SHP77 (cell line): ENCODE results near the gene NCOA3.
"Not testable (repeated sequence)": the region's sequence is repeated elsewhere in the genome, so short reads cannot be mapped to it uniquely, and the experiment has no call there.

Experiments used
- DNase-seq, 2 experiments: peaks; one replicate each; lab custom pipeline; 2025; lab: John Stamatoyannopoulos, UW

The NCOA3 gene

DNA sequence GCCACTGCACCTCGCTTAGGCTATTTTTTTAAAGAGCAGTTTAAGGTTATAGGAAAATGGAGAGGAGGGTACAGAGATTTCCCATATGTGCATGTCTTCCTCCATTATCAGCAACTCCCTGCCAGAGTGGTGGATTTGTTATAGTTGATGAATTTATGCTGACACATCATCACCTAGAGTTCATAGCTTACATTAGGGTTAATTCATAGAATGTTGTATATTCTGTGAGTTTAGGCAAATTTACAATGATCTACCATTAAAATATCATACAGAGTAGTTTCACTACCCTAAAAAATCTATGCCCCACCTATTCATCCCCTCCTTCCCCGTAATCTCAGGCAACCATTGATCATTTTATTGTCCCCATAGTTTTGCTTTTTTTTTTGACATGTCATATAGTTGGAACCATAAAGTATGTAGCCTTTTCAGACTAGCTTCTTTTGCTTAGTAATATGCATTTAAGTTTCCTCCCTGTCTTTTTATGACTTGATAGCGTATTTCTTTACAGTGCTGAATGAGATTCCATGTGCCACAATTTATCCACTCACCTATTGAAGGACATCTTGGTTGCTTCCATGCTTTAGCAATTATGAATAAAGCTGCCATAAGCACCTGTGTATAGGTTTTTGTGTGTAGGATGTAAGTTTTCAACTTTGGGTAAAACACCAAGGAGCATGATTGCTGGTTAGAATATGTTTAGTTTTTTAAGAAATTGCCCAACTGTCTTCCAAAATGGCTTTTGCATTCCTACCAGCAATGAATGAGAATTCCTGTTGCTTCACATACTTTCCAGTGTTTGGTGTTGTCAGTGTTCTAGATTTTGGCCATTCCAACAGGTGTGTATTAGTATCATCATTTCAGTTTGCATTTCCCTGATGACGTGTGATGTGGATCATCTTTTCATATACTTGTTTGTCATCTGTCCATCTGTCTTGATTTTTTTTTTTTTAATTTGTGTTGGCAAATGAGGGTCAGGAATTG lies 60.2 kb downstream of the NCOA3 start:
- no peak for DNase-seq

DNA sequence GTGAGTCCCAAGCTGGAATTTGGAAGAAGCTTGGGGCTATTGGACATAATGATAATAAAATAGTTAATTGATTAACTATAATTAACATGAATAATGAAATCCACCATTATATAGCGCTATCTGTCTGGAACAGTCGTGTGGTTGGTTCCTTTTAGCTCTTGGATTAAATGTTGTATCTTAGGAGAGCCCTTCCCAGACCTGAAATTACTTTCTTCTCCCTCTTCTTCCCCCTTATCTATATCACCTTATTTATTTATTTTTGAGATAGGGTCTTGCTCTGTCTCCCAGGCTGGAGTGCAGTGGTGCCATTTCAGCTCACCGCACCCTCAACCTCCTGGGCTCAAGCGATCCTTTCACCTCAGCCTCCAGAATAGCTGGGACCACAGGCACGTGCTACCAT lies 64.6 kb downstream of the NCOA3 start:
- no peak for DNase-seq

DNA sequence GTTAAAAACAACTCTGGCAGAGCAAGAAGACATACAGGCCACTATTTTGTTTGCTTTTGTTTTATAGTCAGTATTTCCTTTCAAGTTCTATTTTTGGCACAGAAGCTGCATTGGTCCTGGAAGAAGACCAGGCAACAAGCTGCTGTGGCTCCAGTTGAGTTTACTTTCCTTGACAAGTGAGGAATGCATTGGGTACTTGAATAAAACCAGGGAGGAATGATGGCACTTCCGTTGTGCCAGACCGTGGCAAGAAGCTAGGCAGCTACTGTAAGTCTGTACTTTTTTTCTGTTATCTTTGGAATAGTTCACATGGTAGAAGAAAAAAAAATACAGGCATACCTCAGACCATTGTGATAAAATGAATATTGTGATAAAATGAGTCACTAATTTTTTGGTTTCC lies 66.3 kb downstream of the NCOA3 start:
- DNase-seq, result peak; percentile 44 to 49

DNA sequence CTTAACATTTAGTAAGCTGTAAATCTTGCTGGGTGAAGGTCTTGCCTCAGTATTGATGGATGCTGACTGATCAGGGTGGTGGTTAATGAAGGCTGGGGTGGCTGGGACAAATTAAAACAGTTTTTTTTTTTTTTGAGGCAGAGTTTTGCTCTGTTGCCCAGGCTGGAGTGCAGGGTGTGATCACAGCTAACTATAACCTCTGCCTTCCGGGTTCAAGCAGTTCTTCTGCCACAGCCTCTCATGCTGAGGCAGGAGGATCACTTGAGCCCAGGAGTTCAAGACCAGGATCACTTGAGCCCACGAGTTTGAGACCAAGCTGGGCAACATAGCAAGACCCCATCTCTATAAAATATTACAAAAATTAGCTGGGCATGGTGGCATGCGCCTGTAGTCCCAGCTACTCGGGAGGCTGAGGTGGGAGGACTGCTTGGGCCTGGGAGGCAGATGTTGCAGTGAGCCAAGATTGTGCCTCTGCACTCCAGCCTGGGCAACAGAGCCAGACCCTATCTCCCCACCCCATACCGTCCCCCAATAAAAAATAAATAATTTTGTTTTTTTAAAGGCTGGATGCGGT lies 67.2 kb downstream of the NCOA3 start:
- DNase-seq, result no peak

DNA sequence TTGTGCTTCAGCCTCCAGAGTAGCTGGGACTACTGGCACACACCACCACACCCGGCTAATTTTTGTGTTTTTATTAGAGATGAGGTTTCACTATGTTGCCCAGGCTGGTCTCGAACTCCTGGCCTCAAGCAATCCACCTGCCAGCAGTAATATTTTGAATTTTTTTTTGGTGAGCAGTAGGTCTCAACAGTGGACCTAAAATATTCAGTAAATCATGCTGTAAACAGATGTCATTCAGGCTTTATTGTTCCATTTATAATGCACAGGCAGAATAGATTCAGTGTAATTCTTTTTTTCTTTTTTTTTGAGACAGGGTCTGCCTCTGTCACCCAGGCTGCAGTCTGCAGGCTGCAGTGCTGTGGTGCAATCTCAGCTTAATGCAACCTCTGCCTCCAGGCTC lies 69.7 kb downstream of the NCOA3 start:
- DNase-seq, result no peak

DNA sequence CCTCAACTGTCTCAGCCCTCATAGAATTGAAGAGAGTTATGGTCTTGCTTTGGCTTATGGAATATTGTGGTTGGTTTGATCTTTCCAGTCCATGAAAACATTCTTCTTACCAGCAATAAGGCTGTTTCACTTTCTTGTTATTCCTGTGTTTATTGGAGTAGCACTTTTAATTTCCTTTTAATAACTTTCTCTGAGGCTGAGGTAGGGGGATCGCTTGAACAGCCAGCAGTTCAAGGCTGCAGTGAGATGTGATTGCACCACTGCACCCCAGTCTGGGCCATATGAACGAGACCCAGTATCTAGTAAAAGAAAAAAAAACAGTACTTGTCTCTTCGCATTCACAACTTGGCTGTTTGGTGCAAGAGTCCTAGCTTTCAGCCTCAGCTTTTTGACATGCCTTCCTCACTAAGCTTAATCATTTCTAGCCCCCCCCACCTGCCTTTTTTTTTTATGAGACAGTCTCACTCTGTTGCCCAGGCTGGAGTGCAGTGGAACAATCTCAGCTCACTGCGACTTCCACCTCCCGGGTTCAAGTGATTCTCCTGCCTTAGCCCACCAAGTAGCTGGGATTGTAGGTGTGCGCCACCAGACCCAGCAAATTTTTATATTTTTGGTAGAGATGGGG lies 70.5 kb downstream of the NCOA3 start:
- no peak for DNase-seq

DNA sequence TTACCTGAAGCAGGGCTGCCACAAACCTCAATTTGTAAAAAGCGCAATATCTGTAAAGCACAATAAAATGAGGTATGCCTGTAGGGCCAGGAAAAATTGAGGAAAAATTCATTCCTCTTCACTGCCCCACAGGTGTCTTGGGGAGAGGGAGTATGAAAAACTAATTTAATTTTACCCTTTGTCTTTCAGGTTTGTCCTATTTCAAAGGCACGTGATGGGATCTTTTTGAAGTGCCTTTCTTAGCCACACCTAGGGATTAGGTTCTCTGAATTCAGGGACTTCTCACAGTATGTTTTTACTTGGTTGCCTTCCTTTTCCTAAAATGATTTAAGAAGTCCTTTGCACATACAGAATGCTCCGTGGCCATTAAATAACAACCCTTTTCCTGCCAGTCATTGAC lies 71.9 kb downstream of the NCOA3 start:
- DNase-seq, result no peak

DNA sequence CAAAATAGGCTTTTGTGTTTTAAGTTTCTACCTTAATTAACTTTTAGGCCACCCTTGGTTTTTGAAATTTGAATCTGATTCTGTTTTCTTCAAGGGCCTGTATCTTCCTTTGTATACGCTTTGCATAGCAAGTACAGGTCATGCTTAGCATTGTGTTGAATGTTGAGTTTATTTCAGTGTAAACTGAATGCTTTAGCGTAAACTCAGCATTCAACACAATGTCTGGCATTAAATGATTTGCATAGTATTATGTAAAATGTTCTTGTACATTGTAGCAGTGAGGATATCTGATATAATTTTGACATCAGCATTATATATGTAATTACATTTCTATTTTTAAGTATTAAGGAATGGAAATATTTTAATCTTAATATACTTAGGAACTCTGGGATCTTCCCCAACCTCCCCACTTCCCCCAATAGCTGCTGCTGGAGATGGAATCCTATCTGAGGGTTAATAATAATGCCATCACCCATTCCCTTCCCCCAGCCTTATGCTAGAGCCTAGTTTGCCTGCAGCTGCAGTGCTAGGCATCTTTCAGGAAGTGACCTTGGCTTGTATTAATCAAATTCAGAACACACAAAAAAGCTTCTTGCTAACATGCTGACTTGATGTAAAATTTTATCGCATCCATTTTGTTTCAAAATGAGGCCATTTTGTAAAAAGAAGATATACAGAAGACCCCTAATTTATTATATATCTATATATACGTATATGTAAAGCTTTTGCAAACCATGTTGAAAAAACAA lies 73.1 kb downstream of the NCOA3 start:
- peak; percentile 81 to 88 for DNase-seq

DNA sequence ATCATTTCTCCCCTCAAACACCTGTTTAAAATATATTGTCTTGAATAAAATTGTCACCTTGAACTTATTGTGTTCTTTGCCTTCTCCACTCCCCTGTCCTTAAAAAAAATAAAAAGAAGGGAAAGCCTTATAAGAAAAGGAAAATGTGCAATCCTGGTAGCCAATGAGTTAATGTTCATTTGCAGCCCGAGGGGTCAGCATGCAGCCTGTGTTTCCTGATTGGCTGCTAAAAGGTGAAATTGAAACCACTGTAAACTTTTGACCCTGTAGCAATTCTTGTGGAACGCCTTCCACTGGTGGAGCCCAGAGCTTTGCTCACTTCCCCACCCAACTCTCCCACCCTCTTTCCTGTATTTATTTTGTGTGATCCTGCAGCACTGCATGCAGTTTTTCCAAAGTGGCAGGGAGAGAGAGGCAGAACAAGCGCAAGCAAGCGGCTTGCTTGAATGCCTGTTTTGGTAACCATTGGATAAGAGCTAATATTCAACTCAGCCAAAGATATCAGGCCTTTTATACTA lies 74.9 kb downstream of the NCOA3 start:
- peak; percentile 69 to 81 for DNase-seq

DNA sequence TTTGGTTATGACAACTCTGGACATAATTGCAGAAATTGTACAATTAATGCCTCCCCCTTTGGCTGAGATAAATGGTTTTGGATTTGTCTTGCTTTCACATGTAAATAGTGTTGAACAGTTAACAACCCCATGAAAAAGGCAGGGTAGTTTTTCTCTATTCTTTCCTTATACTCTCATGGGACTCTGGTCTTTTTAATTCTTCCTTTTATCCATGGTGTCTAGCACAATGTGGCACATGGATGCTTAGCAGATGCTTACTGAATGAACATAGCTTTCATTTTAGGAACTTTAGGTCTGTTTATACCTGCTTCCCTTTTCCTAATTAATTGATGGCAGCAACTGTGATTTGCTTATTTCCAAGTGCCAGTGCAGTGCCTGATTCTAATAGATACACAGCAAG lies 75.6 kb downstream of the NCOA3 start:
- no peak for DNase-seq

DNA sequence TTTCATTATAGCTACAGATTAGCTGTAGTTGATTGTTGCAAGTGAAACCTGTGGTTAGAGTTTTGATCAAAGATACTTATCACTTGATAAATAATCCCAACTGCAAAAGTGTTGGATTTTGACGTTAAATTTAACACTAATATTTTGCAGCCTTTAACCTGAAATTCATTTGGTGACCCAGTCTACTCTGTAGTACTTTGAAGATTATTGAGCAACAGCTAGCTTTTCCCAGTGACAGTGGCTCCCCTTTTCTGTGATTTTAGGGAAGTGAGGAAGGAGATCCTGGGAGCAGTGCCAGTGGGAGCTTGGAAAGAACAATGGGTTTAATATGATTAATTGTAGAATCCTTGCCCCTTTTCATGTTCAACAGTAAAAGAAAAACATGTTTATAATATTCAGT lies 76.9 kb downstream of the NCOA3 start:
- no peak for DNase-seq

DNA sequence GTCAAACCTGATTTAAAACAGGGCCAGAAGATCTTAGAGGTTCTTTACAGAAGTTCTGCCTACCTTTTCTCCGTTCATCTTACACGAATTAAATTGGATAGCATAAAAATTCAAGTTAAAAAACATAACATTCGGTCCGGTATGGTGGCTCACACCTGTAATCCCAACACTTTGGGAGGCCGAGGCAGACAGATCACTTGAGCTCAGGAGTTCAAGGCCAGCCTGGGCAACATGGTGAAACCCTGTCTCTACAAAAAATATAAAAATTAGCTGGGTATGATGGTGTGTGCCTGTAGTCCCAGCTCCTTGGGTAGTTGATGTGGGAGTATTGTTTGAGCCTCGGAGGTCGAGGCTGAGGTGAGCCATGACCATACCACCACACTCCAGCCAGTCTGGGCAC lies 79.0 kb downstream of the NCOA3 start:
- not testable (repeated sequence) for DNase-seq

DNA sequence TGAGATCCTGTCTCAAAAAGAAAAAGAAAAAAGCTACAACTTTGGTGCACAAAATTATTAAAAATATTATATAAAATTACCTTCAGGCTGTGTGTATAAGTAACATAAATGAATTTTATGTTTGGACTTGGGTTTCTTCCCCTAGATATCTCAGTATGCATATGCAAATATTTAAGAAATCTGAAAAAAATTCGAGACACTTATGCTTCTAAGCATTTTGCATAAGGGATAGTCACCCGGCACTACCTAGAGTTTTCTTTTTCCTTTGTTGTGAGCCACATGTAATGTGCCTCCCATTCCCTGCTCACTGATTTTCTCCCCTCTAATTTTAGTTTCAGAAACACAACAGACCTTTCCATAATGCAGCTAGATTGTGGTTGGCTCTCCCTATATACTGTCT lies 79.4 kb downstream of the NCOA3 start:
- DNase-seq, result no peak

DNA sequence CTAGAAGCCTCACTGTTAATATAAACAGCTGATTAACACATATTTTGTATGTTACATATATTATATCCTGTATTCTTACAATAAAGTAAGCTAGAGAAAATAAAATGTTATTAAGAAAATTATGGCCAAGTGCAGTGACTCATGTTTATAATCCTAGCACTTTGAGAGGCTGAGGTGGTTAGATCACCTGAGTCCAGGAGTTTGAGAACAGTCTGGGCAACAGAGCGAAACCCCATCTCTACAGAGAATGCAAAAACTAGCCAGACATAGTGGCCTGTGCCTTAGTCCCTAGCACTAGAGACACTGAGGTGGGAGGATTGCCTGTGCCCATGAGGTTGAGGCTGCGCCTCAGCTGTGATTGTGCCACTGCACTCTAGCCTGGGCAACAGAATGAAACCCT lies 81.9 kb downstream of the NCOA3 start:
- DNase-seq, result no peak

DNA sequence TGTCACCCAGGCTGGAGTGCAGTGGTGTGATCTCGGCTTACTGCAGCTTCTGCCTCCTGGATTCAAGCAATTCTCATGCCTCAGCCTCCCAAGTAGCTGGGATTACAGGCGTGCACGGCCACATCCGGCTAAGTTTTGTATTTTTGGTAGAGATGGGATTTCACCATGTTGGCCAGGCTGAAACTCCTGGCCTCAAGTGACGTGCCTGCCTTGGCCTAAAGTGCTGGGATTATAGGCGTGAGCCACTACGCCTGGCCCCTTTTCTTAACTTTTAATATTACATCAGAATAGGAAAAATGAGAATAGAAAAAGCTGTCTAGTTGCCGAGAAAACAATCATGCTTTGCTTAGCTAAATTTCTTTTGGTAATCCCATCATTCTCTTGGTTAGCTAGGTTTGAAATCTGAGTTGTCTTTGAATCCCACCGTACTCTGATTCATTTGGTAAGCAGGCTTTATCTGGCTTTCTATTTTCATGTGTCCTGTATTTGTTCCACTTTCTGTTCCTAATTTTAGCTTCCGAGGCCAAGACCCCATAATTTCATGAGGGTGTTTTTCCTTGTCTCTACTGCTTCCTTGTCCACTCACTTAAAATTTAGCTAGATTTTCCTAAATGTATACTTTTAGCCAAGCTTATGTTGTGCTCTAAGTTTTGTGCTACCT lies 83.5 kb downstream of the NCOA3 start:
- no peak for DNase-seq

DNA sequence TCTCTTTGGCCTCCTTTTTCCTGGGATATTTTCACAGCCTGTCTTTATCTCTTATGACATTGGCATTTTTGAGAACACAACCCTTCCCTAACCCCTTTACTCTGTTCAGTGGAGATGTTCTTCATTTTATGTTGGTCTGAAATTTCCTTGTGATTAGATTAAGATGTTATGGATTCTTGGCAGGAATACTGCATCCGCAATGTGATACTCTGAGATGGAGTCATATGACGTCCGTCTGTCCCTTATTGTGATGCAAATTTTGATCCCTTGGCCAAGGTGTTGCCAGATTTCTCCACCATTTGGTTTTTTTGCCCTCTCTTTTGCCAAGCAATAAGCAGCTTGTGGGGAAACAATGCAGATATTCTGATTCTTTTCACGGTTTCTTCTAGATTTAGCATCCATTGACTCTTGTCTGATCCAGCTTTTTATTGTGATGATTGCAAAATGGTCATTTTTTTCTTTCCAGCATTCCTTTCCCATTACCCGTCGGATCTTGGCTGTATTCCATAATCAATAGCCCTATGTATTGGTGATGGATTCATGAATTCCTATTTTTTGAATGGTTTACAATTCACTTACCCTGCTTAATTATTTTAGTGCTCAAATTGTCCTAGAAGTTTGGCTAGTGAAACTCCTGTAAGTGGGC lies 85.1 kb downstream of the NCOA3 start:
- no peak for DNase-seq

DNA sequence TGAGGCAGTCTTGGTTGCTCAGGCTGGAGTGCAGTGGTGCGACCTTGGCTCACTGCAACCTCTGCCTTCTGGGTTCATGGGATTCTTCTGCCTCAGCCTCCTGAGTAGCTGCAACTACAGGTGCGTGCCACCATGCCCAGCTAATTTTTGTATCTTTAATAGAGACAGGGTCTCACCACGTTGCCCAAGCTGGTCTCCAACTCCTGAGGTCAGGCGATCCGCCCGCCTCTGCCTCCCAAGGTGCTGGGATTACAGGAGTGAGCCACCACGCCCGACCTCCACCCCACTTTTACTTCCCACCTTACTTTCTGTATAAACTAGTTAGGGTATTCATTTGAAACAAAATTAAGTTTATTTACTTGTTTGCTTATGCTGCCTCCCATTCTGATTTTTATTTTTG lies 86.5 kb downstream of the NCOA3 start:
- DNase-seq, result no peak

DNA sequence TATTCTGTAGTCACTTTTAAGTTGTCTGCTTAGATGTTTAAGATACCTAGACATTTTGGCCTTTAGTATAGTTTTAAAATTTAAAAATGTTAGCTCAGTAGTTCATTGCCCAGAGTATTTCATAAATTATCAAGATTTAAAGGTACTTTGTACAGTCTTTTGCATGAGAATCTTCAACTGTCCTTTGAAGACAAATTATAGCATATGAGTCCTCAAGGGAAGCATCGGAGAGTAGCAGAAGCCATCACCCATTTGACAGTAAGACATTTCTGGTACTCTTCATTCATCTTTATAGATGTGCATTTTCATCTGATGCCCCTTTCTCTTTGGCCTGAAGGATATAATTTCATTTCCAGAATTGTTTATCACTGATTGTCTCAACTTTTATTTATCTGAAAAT lies 89.5 kb downstream of the NCOA3 start:
- no peak for DNase-seq

DNA sequence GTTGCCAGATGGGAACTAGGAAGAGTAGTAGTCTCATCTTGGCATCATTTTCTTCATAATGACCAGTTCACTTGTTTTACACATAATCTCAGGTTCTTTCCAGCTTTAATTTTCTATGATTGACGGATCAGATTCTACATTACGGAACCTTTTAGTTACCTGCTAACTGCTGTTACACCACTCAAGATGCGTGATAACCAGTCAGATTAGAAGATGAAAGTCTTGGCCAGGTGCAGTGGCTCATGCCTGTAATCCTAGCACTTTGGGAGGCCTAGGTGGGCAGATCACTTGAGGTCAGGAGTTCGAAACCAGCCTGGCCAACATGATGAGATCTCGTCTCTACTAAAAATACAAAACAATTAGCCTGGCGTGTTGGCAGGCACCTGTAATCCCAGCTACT lies 92.5 kb downstream of the NCOA3 start:
- no peak for DNase-seq

DNA sequence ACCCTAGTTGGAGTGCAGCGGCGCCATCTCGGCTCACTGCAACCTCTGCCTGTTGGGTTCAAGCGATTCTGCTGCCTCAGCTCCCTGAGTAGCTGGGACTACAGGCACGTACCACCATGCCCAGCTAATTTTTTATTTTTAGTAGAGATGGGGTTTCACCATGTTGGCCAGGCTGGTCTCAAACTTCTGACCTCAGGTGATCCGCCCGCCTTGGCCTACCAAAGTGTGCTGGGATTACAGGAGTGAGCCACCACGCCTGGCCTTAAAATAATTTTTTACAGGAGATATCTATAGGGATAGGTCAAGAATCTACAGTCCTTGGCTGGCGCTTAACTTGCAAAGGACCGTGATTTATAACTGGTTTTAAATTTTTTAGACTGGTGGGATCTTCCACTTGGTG lies 93.5 kb downstream of the NCOA3 start:
- DNase-seq, result not testable (repeated sequence)

DNA sequence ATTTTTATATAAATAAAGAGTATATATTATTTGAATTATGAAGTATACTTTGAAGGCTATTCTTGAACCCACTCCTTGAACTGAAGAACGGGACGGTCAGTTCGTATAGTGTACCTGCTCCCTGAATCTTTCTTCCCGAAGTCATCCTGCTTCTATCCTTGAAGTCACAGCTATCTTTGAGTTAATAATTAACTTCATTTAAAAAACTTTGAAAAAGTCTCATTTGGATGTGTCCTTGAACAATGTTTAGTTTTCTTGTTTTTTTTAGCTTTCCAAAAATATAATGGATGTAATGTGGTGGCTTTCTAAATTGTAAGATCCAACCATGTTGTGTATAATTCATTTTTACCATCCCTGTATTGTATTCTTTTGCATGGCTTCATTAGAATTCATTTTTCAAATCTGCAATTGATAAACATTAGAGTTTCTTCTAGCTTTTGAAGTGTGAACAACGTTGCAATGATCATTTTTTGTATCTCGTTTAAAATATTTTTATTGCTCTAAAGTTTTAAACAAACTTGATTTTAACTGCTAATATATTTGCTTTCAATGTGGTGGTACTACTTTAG lies 94.4 kb downstream of the NCOA3 start:
- no peak for DNase-seq
